BLaER1 treated with 17β-estradiol and CSF1 and Interleukin-3, amounts not matched to agents 10 nM and 100 nM (cell line): Measurements from ENCODE around the gene C1orf116.

Experiments used
- H3K27ac ChIP-seq, 11 experiments: shearing (Covaris generic); formaldehyde crosslinking; 2 replicates each; pipeline ENCODE4 v1.8.1; 2022
- H3K27me3 ChIP-seq, 11 experiments: shearing (Covaris generic); formaldehyde crosslinking; 2 replicates each; pipeline ENCODE4 v1.8.1; 2022
- H3K36me3 ChIP-seq, 11 experiments: shearing (Covaris generic); formaldehyde crosslinking; 2 replicates each; pipeline ENCODE4 v1.8.1; 2022
- H3K4me1 ChIP-seq, 10 experiments: shearing (Covaris generic); formaldehyde crosslinking; 2 replicates each; pipeline ENCODE4 v1.8.1; 2022
- H3K4me2 ChIP-seq, 11 experiments: shearing (Covaris generic); formaldehyde crosslinking; 2 replicates each; pipeline ENCODE4 v1.8.1; 2022
- H3K4me3 ChIP-seq, 10 experiments: shearing (Covaris generic); formaldehyde crosslinking; 2 replicates each; pipeline ENCODE4 v1.8.1; 2022
- H3K9ac ChIP-seq, 11 experiments: shearing (Covaris generic); formaldehyde crosslinking; 2 replicates each; pipeline ENCODE4 v1.8.1; 2022
- H3K9me3 ChIP-seq, 11 experiments: shearing (Covaris generic); formaldehyde crosslinking; replicated peaks in 1 of 11; 2 replicates each; pipeline ENCODE4 v1.8.1; 2022
- H4K20me1 ChIP-seq, 11 experiments: shearing (Covaris generic); formaldehyde crosslinking; 2 replicates each; pipeline ENCODE4 v1.8.1; 2022
- Cebpa-rat ChIP-seq, 11 experiments: shearing (Covaris generic); IDR thresholded peaks; 2 replicates each; pipeline ENCODE4 v1.8.1; 2022

Gene C1orf116

GRCh38 chr1:207024202-207025145, 8.1 kb downstream of the C1orf116 start:
- TF ChIP-seq Cebpa-rat (IDR thresholded peaks at IDR 0.05) = no peak
- Histone ChIP-seq H3K27me3 (no peaks in the 10 kb centered on the region), H3K9ac (no peak overlapping the region), H3K4me3 (no peak overlapping the region), H3K9me3 (no peaks in the 10 kb centered on the region), H4K20me1 (no peaks in the 10 kb centered on the region), H3K36me3 (no peaks in the 10 kb centered on the region), H3K4me1 (peaks cover 0 to 34% (median 0%) of the 10 kb centered on the region in 10 experiments; a peak in 6 of 20 replicates), H3K27ac (no peak overlapping the region), H3K4me2 (peak overlapping the region in 3 of 11 experiments; percentile 2 to 52 (median 26); a peak in 5 of 22 replicates)

DNA sequence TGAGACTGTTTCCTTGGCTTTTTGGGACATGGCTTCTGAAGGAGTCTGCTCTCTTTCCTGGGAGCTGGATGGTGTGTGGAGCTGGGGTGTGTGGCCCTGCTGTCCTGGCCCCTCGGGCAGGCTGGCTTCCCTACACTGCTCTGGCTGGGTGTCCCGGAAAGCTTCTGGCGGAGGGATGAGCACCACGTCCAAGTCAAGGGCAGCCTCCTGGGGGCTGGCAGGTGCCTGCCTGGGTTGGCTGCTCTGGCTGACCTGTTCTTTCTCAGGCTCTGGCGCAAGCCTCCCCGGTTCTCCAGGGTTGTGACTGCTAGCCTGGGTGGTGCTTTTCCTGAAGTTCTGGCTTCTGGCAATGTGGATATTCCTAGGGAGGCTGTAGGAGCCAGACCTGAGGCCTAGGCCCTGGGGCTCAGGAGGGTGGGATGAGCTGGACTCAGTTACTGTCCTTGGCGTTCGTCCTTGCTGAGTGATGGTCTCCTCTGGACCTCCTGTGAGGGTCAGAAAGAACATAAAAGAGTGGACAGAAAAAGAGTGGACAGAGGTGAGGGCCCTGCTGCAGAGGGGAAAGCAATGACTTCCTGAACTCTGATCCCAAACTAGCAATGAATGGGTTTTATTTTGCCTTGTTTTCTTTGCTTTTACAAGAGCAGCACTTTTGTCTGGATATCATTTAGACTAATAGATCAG, 9.4 kb downstream of the C1orf116 start:
- Histone ChIP-seq H3K9ac (no peak overlapping the region), H3K4me1 (peaks cover 0 to 39% (median 0%) of the 10 kb centered on the region in 10 experiments; a peak in 6 of 20 replicates), H3K9me3 (no peaks in the 10 kb centered on the region), H3K27me3 (no peaks in the 10 kb centered on the region), H3K27ac (no peak overlapping the region), H4K20me1 (no peaks in the 10 kb centered on the region), H3K4me3 (no peak overlapping the region), H3K36me3 (no peaks in the 10 kb centered on the region), H3K4me2 (no peak overlapping the region)
- TF ChIP-seq Cebpa-rat (IDR thresholded peaks at IDR 0.05) = no peak

- Histone ChIP-seq H3K4me1 (peaks cover 0 to 46% (median 0%) of the 10 kb centered on the region in 10 experiments; a peak in 6 of 20 replicates), H3K27ac (no peak overlapping the region), H3K36me3 (no peaks in the 10 kb centered on the region), H4K20me1 (no peaks in the 10 kb centered on the region), H3K27me3 (no peaks in the 10 kb centered on the region), H3K4me3 (no peak overlapping the region), H3K9me3 (no peaks in the 10 kb centered on the region), H3K4me2 (no peak overlapping the region), H3K9ac (no peak overlapping the region)
- no peak for TF ChIP-seq Cebpa-rat (IDR thresholded peaks at IDR 0.05)
Observed at GRCh38 chr1:207021876-207022596, 10.5 kb downstream of the C1orf116 start.

- H3K27ac ChIP-seq = no peak overlapping the region
Observed at GRCh38 chr1:207021139-207021861, 11.3 kb downstream of the C1orf116 start.

DNA sequence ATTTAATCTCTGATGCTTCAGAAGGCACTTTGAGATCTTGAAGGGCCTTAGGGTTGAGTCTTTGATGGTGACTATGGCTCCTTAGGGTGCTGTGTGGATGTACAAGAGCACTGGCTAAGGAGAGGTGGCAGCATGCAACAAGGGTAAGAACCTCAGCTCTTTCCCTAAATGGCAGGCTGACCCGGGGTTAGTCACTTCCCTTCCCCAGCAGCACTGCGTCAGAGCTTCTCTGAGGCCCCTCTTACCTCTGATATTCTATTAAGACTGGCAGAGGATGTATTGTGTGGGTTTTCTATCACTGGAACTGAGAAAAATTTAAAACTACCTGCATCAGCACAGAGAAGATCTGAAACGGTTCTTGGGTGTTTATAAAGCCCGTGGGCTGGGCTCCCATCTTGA, 11.8 kb downstream of the C1orf116 start:
- Histone ChIP-seq H3K27me3 (no peaks in the 10 kb centered on the region), H3K4me1 (peaks cover 0 to 35% (median 0%) of the 10 kb centered on the region in 10 experiments; a peak in 5 of 20 replicates), H4K20me1 (no peaks in the 10 kb centered on the region), H3K9ac (no peak overlapping the region), H3K4me3 (no peak overlapping the region), H3K36me3 (no peaks in the 10 kb centered on the region), H3K9me3 (no peaks in the 10 kb centered on the region), H3K4me2 (peak overlapping the region in 1 of 11 experiments; percentile 9; a peak in 1 of 22 replicates), H3K27ac (no peak overlapping the region)
- no peak for TF ChIP-seq Cebpa-rat (IDR thresholded peaks at IDR 0.05)

More at GRCh38 chr1:207021139-207021861, 11.3 kb downstream of the C1orf116 start:
- Histone ChIP-seq H3K9me3 (no peaks in the 10 kb centered on the region), H3K4me2 (peak overlapping the region in 1 of 11 experiments; percentile 9; a peak in 1 of 22 replicates), H3K9ac (no peak overlapping the region), H3K36me3 (no peaks in the 10 kb centered on the region), H4K20me1 (no peaks in the 10 kb centered on the region), H3K4me1 (peaks cover 0 to 41% (median 0%) of the 10 kb centered on the region in 10 experiments; a peak in 6 of 20 replicates), H3K4me3 (no peak overlapping the region), H3K27me3 (no peaks in the 10 kb centered on the region)
- TF ChIP-seq Cebpa-rat (IDR thresholded peaks at IDR 0.05) = no peak

GRCh38 chr1:207020065-207020708, 12.4 kb downstream of the C1orf116 start:
- H3K27me3 ChIP-seq = no peaks in the 10 kb centered on the region
- no peaks in the 10 kb centered on the region for H4K20me1 ChIP-seq
- no peak overlapping the region for H3K4me3 ChIP-seq
- H3K9ac ChIP-seq = no peak overlapping the region
- no peaks in the 10 kb centered on the region for H3K9me3 ChIP-seq
- H3K36me3 ChIP-seq = no peaks in the 10 kb centered on the region
- H3K4me1 ChIP-seq = peaks cover 0 to 30% (median 0%) of the 10 kb centered on the region in 10 experiments; a peak in 5 of 20 replicates
- no peak for TF ChIP-seq Cebpa-rat (IDR thresholded peaks at IDR 0.05)
- peak overlapping the region in 1 of 11 experiments; percentile 9; a peak in 1 of 22 replicates for H3K4me2 ChIP-seq
- H3K27ac ChIP-seq = no peak overlapping the region

DNA sequence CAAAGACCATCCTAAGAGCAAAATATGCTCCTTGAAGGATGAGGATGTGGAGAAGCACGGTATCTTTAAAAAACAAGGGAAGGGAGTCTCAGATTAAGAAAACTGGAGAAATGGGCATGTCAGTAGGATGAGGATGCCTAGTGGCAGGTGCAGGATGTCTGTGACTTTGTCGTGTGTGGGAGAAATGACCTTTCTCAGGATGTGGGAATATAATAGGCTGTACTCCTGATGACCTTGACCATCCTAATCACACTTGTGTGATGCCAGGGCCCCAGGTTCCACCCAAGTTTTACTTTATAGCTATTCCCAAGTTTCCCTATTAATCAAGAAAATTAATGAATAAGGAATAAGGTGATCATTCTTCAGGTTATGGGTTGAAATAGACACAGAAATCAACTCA, 12.9 kb downstream of the C1orf116 start:
- no peak overlapping the region for H3K27ac ChIP-seq
- H3K4me3 ChIP-seq = no peak overlapping the region
- H3K9ac ChIP-seq = no peak overlapping the region
- TF ChIP-seq Cebpa-rat (IDR thresholded peaks at IDR 0.05) = no peak
- no peaks in the 10 kb centered on the region for H3K9me3 ChIP-seq
- H4K20me1 ChIP-seq = no peaks in the 10 kb centered on the region
- H3K4me1 ChIP-seq = peaks cover 0 to 26% (median 0%) of the 10 kb centered on the region in 10 experiments; a peak in 5 of 20 replicates
- H3K27me3 ChIP-seq = no peaks in the 10 kb centered on the region
- no peaks in the 10 kb centered on the region for H3K36me3 ChIP-seq
- no peak overlapping the region for H3K4me2 ChIP-seq

- Histone ChIP-seq H3K9me3 (no peaks in the 10 kb centered on the region), H3K4me1 (peaks cover 0 to 21% (median 0%) of the 10 kb centered on the region in 10 experiments; a peak in 5 of 20 replicates), H3K27me3 (no peaks in the 10 kb centered on the region), H3K9ac (no peak overlapping the region), H3K27ac (no peak overlapping the region), H3K36me3 (no peaks in the 10 kb centered on the region), H3K4me3 (no peak overlapping the region), H4K20me1 (no peaks in the 10 kb centered on the region), H3K4me2 (no peak overlapping the region)
- no peak for TF ChIP-seq Cebpa-rat (IDR thresholded peaks at IDR 0.05)
Observed at GRCh38 chr1:207019161-207019560, 13.4 kb downstream of the C1orf116 start.
